GM20431 (cell line): ENCODE data around the gene MEIS2.

ENCODE experiments used
- in situ Hi-C: fragments of 300-500 bp; cut with MseI, MboI; formaldehyde crosslinking; loops from one replicate; pipeline ENCODE4 v1.15.0; 2020; ENCODE audit warnings: low sequenced_read_pairs; ENCODE audit not compliant: unreplicated experiment

MEIS2 gene

DNA sequence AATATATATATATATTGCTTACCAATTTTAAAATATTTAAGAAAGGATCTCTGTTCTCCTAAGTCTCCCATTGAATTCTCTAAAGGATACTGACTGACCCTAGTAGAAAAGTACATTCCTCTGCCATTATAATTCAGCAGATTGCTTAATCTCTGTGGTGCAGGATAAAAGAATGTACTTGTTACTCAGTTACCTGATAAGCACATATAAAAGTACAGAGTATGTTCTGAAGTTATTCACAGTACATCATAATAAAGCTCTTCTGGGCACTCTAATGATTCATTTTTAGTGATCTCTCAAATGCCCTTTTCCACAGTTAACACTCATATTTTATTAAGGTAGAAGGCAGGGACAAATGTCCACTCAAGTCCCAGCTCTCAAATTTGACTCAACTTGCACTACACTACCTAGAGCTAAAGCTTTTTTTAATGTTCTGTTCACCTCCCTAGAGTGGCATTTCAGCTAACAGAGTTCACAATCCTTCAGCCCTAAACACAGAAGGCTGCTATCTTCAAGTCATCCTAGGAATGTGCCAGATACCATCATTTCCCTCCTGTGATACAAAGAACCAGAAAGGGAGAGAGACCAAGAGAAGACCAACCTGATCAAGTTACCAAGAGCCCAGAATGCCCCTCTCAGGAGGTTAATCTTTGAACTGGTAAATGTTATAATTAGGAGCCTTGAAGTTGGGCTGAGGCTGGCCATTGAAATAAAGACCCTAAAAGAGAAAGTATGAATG lies 53.3 kb downstream of the MEIS2 start:
- in situ Hi-C loops = no loop called here

DNA sequence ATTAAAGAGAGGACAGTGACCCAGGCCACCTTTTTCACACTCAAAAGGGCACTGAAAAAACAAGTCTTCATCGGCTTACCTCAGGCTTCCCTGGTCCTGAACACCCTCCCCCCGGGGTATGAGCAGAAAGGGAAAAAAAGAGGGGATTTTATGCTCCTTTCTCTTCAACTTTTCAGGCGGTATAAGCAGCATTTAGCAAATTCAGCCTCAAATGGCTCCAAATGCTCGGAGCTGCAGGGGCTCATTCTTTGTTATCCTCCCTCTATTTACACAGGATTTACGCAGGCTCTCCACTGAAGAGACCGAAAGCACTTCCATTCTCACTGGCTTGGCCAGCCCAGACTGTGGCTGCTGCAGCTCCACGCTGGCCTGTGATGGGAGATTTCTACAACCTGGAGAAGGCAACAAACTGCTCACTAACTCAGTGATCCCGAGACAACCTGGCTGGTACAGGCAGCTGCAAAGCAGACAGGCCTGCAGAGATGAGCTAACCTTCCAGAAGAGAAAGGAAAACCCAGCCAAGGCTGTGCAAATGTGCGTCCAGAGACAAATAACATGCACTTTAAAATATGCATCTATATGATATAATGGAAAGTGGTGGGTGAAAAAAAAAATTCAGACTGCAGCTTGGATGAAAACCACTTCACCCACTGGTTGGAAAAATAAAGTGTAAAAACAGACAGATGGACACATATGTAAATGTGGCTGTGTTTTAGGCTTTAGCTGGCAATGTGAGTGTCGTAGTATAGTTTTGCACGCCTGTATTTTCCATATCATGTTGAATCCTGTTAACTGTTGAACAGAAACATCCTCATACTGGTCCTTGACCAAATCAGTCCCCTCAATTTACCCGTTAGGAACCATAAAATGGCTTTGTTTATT lies 54.2 kb downstream of the MEIS2 start:
- in situ Hi-C loops = no loop called here

- in situ Hi-C loops = no loop called here
Measured at GRCh38 chr15:37044915-37045648, 55.3 kb downstream of the MEIS2 start.

DNA sequence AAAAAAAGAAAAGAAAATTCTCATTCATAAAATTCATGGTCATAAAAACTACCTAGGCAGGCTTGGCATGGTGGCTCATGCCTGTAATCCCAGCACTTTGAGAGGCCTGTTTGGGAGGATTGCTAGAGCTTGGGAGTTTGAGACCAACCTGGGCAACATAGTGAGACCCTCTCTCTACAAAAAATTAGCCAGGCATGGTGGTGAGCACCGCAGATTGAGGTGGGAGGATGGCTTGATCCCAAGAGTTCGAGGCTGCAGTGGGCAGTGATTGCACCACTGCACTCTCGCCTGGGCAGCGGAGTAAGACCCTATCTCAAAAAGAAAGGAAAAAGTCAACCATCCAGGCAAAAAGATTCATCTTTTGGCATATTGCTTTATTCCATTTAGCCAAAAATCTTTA lies 58.5 kb downstream of the MEIS2 start:
- in situ Hi-C loops = no loop called here

- in situ Hi-C loops = no loop called here
Measured at GRCh38 chr15:37041042-37041441, 59.3 kb downstream of the MEIS2 start.

DNA sequence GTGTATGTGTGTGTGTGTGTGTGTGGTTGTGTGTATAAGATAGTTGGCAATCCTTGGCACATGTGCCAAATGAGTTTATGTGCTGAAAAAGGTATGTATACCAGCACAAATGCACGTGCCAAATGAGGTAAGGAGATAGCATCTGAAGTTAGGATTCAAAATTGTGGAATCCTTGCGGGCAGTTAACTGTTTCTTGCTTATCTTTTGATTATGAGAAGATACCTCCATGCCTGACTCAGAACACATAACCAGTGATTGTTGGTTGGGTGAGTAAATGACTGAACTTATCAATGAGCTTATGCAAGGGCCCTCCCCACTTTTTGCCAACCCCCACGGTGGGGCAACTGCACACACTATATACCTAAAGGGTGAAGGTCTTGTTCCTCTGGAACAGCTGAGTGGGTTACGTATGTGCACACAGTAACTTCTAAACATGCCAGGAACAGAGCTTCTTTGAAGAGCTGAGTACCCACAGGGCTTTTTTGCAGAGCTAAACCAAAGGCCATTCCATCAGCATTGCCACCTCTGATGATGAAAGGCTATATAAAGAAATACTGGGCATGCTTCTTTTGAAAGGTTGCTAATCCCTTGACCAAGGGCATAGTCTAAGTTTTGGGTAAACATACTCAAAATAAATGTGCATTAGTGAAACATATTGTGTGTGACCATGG lies 60.1 kb downstream of the MEIS2 start:
- in situ Hi-C loops = no loop called here

DNA sequence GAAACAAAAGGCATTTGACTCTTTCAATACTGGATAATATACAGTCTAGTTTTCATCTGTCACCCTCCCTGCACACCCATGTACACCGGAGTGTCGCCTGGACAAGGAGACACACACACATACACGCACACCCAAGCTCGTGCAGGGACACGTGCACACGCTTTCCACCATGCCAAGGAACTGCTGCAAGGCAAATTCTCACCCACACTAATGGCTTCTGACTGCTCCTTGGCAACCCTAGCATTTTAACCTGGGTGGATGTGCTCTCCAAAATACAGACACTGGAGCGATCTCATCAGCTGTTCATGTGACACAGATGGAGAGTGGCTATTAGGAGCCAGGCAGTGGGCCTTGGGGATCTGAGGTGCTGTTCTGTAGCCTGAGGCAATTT lies 61.6 kb downstream of the MEIS2 start:
- in situ Hi-C loops = no loop called here

DNA sequence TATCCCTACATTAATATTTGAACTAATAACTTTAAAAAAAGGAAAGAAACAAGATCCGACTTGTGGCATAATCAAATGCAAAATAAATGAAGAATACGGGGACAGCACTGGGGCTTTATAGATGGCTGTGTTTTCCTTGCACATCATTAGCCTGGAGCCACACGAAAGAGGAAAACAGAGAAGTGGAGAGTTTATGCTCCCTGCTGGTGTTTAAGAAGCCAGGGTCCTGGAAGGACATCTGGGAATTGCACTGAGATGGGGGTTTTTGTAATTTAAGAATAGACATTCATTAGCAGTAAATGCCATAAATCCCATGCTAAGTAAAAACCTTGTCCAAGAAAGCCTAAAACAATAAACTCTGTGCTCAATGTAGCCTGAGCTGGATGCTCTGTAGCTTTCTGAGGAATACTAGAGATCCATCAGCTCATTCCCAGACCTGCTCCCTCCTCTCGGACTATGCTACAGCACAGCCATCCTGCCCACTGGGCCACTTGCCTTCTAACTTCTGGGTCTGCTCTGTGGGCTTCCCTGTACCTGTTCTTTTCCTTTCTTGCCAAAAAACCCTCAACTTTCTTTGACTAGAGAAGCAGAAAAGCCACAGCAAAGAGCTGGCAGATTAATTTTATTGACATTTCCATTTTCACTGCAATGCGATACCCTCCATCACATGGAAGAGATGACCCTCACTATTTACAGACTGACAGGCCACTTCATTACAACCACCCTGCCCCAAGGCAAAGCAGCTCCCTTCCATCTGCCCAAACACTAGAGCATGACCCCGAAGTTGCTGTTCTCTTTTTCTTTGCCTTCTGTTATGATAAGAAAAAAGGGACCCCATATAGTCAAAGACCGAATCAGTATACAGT lies 62.3 kb downstream of the MEIS2 start:
- in situ Hi-C loops = no loop called here

DNA sequence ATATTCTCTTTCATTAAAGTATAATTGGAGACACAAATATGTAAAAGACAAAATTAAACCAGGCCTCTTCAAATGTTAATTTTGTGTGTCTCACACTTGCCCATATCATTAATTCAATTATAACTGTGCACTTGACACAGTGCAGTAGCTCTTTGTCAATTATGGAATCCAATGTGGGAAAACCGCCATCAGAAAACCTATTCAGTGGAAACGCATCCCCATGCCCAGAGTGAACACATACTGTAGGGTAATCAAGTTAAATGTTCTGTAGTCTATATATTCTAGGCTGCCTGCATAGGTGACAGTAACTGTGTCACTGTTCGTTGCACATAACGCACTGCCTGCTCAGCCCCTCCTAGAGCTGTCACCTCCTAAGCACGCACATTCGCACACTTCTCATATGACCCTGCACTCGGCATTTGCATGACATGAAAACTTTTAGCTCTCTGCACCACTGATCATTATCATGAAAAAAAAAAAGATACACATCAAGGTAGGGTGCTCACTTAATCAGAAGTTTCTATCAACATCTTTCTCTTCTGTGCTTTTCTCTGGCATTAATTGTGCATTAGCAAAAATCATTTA lies 63.2 kb downstream of the MEIS2 start:
- in situ Hi-C loops = no loop called here

GRCh38 chr15:37034835-37035748 lies 65.3 kb downstream of the MEIS2 start:
- in situ Hi-C loops = no loop called here

DNA sequence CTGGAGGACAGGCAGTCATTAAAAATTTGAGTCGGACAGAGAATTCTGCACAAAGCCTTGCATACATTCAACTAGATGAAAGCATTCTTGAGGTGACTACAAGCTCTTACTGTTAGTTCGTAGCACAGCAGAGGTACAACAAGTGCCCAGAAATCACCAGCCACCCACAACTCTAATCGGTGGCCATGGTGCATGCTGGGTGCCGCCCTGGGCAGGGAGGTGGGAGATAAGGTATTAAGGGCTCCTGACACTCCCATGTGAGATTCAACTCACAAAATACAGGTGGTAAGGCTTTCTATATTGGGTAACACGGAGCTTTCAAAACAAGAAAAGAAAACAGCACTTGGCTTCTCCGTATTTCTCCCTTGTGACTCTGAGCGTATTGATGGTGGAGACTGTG lies 66.0 kb downstream of the MEIS2 start:
- in situ Hi-C loops = no loop called here

DNA sequence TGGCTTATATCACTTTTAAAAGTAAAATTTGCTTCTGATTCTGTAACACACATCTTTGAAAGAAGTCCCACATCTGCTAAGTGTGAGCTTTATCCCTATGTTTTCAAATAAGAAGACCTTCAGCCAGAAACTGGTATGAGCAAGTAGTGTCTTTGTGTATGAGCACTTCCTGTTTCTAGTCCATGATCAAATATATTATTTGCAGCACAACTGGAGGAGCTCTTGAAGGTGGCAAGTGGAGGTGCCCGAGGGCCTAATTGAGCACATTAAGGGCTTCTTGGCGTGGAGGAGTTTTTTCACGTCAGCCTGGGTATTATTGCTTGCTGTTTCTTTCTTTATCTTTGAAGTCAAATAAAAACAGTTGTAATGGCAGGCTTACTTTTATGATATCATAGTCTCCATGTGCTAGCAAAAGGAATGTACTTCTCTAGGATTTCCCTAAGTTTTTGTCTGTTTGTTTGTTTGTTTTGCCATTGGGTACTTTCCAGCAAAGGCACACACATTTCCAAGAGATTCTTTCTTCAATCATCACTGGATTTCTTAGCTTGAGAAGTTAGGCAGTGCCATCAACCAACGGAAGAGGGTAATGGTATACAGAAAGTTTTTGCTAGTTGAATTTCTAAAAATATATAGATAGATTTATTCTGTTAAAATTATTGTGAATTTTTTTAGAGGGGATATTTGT lies 68.1 kb downstream of the MEIS2 start:
- in situ Hi-C loops = no loop called here

GRCh38 chr15:37031198-37031597 lies 69.2 kb downstream of the MEIS2 start:
- in situ Hi-C loops = no loop called here

DNA sequence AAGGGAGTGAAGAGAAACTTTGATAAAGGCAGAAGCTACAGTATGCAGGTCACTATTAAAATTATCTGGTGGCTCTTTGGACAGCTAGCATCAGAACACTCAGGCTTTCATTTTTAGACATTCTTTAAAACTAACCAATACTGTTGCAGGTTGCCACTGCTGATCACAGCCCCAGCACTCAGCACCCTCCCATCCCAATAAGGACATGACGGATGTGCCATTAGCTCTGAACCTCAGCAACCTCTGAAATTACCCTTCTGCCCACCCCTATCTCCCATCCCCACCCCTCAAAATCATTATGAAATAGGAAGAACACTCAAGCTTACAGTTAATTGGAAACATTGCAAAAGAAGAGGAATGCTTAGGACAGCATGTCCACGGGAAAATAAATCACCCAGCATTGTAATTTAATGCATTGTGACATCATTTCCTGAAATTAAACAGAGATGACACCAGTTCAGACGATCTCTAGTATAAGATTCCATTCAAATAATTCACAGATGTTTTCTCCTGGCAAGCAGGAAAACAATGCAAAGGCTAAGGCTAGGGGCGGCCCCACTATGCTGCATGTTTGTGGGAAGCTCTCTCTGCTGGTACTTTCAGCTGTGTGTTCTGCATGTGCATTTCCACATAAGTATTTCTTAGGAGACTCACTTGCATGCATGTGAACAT lies 71.6 kb downstream of the MEIS2 start:
- in situ Hi-C loops = no loop called here

DNA sequence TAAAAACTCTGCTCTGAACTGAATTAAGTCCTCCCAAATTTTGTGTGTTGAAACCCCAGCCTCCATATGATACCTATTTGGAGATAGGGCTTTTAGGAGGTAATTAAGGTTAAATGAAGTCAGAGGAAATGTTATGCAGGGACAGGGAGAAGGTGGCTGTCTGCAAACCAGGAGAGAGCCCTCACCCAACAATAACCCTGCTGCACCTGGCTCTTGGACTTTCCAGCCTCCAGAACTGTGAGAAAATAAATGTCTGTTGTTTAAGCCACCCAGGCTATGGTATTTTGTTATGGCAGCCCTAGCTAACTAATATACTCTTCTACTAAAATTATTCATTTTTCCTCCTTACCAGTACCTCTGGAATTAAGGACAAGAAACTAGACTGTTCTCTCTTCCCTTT lies 79.5 kb downstream of the MEIS2 start:
- in situ Hi-C loops = no loop called here

DNA sequence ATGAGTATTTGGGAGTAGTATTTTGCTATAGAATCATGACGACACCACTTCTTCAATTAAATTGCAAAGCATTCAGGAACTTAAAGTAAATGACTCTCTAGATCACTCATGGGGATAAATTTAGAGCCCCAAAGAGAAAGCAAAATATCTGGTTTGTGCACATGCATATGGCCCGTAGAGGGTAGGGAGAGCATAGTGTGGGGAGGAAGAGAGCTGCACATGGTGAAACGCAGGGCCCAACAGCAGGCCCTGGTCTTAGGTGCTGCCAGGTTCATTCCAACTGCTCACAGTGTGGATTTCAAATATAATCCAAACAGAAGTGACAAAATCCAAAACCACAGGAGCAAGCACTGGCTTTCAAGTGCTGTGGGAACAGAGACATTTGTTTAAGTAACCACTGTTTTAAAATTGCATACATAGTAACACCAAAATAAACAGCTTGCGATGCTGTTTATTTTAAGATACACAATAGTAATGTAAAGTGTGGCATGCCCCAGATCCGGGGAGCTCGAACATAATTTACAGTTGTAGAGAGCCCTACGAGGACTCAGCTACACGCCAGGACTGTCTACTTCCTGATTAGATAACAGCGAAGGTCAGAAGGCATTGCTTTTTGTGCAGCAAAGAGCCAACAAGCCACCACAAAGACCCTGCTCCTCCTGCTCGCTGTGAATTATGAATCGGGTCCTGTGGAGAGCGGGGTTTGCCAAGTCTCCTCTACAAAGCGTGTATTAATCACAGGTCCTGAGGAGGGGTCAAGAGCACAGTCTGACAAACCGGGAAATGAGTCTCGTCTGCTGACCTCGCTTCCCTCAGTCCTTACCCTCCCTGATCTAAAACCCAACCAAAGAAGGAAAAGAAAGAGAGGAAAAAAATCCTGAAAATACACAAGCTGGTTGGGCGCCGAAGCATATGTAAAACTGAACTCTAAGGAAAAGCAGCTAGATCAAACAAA lies 80.6 kb downstream of the MEIS2 start:
- in situ Hi-C loops = no loop called here
